Ovary (tissue), 3 donors: ENCODE results near the gene AP2B1.

Source experiments
- CTCF ChIP-seq, 3 donors: fragments of 450-650 bp in 2 of 3; fragments of 200-600 bp in 1 of 3; IDR thresholded peaks; one replicate each; pipeline versions ENCODE4 v1.5.1 to v1.8.0; 2016 to 2022; ENCODE audit warnings: antibody characterized with exemption in 3 of 3, mild to moderate bottlenecking in 1 of 3
- EP300 ChIP-seq: sonication (generic); formaldehyde crosslinking; IDR thresholded peaks from one replicate; pipeline ENCODE4 v1.6.1; 2017; ENCODE audit warnings: antibody characterized with exemption
- POLR2A ChIP-seq: fragments of 450-650 bp; IDR thresholded peaks from one replicate; pipeline ENCODE4 v1.6.1; 2017; ENCODE audit warnings: antibody characterized with exemption, mild to moderate bottlenecking, moderate library complexity
- donor health status: DM: no; HTN: no; CAD: no.

- TF ChIP-seq POLR2A (no peak), CTCF (IDR thresholded peaks at IDR 0.05) (no peak), EP300 (no peak)
These were observed 166.0 kb downstream of the AP2B1 start, which contains the start of gene GAS2L2 for GRCh38 chr17:35752945-35753764.
